GM23248 (cell line): ENCODE results near the gene TRDN.

Source experiments
- EZH2 ChIP-seq: fragments of 200-600 bp; sonication (generic); IDR thresholded peaks from 2 replicates; pipeline ENCODE4 v1.6.1; 2018; ENCODE audit warnings: antibody characterized with exemption, mild to moderate bottlenecking; ENCODE audit not compliant: insufficient read depth, poor library complexity, severe bottlenecking
- EZH2phosphoT487 ChIP-seq: fragments of 200-600 bp; sonication (generic); IDR thresholded peaks from 2 replicates; pipeline ENCODE4 v1.6.1; 2018; ENCODE audit warnings: antibody characterized with exemption, moderate library complexity, mild to moderate bottlenecking, low read depth; ENCODE audit not compliant: insufficient read depth

DNA sequence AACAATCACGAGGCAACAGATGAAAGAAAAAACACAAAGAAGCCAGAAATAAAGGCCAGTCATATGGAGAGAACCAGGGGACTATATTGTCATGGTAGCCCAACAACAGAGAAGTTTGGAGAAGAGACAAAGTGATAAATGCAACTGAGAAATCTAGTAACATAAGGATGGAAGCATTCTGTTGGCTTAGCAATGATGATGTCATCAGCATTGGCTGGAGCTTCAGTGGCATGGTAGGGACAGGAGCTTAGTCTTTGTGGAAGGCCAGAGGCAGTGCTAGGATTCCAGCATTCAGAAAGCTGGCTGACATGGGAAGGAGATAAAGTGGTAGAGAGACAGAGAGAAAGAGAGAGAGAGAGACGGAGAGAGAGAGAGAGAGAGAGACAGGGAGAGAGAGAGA is 276.4 kb downstream of the TRDN start:
- TF ChIP-seq EZH2 (no peak), EZH2phosphoT487 (no peak)
